ENCODE results near the gene KCNJ6.

KCNJ6 gene

GRCh38 chr21:37811711-37812110 lies 104.5 kb downstream of the KCNJ6 start:
- no peak for DNase-seq

- DNase-seq = no peak
Observed at GRCh38 chr21:37808261-37808660, 108.0 kb downstream of the KCNJ6 start.

GRCh38 chr21:37805266-37805665 lies 111.0 kb downstream of the KCNJ6 start:
- no peak for DNase-seq

- no peak for DNase-seq
Observed at GRCh38 chr21:37804001-37804400, 112.3 kb downstream of the KCNJ6 start.

- DNase-seq = no peak
Observed at GRCh38 chr21:37803101-37803651, 113.1 kb downstream of the KCNJ6 start.

- no peak for DNase-seq
Observed at GRCh38 chr21:37800456-37801061, 115.7 kb downstream of the KCNJ6 start.

- no peak for DNase-seq
Observed at GRCh38 chr21:37800057-37800455, 116.2 kb downstream of the KCNJ6 start.

GRCh38 chr21:37799211-37800056 lies 116.8 kb downstream of the KCNJ6 start:
- no peak for DNase-seq

GRCh38 chr21:37797403-37797802 lies 118.9 kb downstream of the KCNJ6 start:
- DNase-seq = no peak

GRCh38 chr21:37796011-37796410 lies 120.2 kb downstream of the KCNJ6 start:
- no peak for DNase-seq

GRCh38 chr21:37793660-37794059 lies 122.6 kb downstream of the KCNJ6 start:
- no peak for DNase-seq

GRCh38 chr21:37792046-37792445 lies 124.2 kb downstream of the KCNJ6 start:
- DNase-seq = no peak

- DNase-seq = no peak
Observed at GRCh38 chr21:37790905-37791304, 125.4 kb downstream of the KCNJ6 start.

- no peak for DNase-seq
Observed at GRCh38 chr21:37788503-37788902, 127.8 kb downstream of the KCNJ6 start.

GRCh38 chr21:37787456-37787855 lies 128.8 kb downstream of the KCNJ6 start:
- DNase-seq = no peak

GRCh38 chr21:37784591-37785318 lies 131.5 kb downstream of the KCNJ6 start:
- no peak for DNase-seq

GRCh38 chr21:37783016-37783415 lies 133.2 kb downstream of the KCNJ6 start:
- no peak for DNase-seq

- DNase-seq = no peak
Observed at GRCh38 chr21:37780991-37781983, 135.0 kb downstream of the KCNJ6 start.

GRCh38 chr21:37771181-37771580 lies 145.1 kb downstream of the KCNJ6 start:
- DNase-seq = no peak

- DNase-seq = no peak
Observed at GRCh38 chr21:37770461-37770860, 145.8 kb downstream of the KCNJ6 start.

GRCh38 chr21:37769656-37770055 lies 146.6 kb downstream of the KCNJ6 start:
- no peak for DNase-seq

GRCh38 chr21:37767984-37768383 lies 148.3 kb downstream of the KCNJ6 start:
- DNase-seq = no peak

Measured in stimulated activated naive CD4-positive, alpha-beta T cell (primary cell).